HL-60/S4 treated with retinoic acid at 250 ng/mL for 4 days and 3 days (cell line): ENCODE results near the gene REV3L.

Experiments used
- in situ Hi-C: fragments of 300-500 bp; cut with MboI; formaldehyde crosslinking; loops from 2 replicates; pipeline ENCODE4 v1.7.0; 2022; ENCODE audit warnings: low sequenced_read_pairs

REV3L gene

DNA sequence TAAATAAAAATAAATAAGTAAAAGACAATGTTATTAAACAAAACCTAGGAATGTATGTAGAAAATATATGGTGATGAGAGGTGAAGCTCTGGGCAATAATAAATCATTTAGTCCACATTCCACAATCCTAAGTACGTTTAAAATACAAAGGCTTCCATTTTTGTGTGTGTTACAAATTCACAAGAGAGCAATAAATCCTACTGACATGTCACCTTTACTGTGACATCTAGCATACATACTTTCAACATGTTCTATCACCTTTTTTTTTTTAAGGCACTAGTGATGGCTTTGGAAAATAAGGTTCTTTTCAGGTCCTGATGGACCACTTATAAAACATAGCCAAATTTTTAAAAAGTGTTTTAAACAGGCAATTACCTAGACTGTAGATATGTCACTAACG is 12.0 kb downstream of the REV3L start:
- in situ Hi-C loops, result no loop called here

DNA sequence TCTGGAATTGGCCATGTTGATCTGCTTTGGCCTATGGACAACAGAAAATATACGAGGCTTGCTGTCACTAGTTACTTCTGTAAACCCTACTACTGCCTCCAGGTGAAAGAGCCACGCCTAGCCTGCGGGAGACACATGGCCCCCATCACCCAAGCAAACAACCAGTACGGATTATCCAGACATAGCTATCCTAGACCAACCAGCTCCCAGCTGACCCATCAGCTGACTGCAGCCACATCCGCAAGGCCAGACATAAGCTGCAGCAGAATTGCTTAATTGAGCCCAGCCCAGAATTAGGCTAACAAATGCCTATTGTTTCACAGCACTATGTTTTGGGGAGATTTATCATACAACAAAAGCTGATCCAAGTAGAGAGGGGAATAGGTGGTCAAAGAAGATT is 13.5 kb downstream of the REV3L start:
- in situ Hi-C loops, result no loop called here

DNA sequence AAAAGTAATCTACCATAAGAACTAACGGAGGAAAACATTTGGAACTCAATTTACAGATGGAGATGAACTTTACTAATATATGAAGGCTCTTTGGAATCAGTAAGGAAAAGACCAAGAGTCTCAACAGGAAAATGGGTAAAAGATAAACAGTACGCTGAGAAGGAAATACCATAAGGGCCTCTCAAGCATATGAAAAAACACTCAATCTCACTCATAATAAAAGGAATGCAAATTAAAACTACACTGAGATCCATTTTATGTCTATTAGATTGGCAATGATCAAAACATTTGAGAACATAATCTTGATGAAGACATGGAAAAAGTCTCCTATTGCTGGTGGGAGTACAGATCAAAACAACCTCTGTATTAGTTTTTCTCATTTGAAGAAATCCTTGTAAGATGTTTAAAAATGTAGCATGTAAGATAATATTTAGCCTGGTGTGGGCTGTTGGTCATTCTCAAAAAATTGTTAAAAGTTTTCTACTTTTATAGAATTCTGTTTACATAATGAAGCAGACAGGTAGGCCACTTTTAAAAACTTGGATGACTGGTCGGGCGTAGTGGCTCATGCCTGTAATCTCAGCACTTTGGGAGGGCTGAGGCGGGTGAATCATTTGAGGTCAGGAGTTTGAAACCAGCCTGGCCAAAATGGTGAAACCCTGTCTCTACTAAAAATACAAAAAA is 14.5 kb downstream of the REV3L start:
- in situ Hi-C loops, result no loop called here

DNA sequence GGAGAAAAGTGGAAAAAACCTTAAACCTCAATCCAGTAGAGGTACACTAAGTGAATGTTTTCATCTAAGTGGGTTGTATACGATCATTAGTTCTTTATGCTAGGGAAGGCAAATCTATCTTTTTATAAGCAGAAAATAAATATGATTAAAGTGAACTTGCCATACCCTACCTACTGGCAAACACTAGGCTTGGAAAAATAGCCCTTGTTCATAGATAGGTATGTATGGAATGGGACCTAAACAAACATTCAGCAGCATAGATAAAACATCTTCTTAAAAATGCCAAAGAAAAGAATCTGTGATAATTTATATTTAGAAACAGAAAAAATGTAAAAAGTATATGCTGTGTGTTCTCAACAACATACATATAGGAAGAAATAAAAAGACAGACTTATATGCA is 18.8 kb downstream of the REV3L start:
- in situ Hi-C loops, result no loop called here

DNA sequence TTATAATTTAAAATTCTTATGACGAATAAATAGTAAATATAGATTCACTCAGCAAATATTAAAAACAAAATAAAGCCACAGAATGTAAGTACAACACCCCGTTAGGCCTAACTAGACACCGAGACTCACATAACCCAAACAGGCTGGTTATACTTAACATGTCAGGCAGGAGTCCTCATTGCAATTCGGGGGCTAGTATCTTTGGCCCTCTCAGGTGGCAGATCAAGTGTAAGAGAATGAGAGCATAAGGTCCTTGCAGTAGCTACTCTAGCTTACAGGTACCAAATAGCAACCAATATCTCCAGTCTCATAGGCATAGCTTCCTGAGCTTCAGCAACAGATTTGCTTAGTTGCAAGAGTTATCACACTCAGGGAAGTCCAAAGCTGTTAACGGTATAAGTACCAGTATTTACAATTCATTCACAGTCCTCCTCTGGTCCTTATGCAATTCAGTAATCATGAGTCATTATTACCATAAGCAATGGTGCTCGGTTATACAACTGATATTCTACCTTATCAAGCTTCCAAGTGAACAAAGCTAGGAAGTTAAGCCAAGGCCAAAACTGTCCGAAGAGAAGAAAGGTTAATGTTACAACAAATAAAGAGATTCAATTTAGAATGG is 20.1 kb downstream of the REV3L start:
- in situ Hi-C loops, result no loop called here

DNA sequence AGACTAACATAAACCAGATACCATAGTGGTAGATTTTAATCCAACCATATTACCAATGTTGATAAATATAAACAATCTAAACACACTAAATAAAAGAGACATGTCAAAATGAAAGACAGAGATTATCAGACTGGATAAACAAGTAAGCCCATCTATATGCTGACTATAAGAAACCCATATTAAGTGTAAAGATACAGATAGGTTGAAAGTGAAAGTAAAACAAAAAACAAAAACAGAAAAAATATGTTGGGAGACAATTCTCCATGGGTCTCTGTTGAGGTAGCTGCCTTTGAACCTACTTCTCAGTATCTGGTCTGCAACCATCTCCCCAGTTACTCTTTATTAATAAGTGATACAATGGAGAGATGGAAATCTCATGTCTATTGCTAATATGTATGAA is 21.2 kb downstream of the REV3L start:
- in situ Hi-C loops, result no loop called here

DNA sequence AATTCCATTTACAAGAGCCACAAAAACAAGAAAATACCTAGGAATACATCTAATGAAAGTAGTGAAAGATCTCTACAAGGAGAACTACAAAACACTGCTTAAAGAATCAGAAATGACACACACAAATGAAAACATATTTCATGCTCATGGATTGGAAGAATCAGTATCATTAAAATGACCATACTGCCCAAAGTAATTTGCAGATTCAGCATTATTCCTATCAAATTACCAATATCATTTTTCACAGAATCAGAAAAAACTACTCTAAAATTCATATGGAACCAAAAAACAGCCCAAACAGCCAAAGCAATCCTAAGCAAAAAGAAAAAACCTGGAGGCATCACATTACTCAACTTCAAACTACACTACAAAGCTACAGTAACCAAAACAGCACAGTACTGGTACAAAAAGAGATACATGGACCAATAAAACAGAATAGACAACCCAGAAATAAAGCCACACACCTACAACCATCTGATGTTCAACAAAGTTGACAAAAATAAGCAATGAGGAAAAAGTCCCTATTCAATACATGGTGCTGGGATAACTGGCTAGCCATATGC is 24.3 kb downstream of the REV3L start:
- in situ Hi-C loops, result no loop called here

DNA sequence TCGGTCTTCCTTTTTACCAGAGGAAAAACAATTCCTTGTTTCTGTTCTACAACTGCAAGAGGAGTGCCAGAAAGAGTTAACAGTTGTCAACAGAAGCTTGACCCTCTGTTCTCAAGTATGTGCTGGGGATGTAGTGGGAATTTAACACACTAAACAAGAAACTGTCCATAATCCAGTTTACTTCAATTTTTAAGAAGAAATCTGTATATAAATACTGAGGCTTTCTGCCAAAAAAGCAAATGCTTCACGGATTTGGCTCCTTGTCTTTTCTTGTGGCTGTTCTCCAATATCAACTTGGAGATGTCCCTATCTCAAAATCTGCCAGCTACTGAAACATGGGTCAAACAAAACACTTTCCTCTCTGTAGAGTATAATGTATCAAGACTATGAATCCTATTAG is 26.8 kb downstream of the REV3L start:
- in situ Hi-C loops, result no loop called here

DNA sequence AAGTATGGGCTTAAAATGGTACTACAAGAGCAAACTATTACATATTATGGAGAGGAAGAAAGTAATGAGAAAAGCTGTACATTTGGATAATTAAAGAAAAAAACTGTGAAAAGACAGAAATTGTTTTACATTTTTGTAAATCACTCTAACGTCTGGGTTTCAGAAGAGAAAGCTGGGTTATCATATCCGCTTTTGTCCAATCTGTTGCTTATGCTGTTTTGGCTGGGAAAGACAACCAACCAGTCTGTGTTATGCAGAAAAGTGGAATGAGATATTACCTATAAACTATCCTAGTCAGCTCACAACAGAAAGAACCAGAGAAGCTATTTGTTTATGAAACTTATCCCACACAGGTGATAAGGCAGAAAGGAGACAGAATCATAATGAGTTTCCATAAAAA is 32.4 kb downstream of the REV3L start:
- in situ Hi-C loops, result no loop called here

DNA sequence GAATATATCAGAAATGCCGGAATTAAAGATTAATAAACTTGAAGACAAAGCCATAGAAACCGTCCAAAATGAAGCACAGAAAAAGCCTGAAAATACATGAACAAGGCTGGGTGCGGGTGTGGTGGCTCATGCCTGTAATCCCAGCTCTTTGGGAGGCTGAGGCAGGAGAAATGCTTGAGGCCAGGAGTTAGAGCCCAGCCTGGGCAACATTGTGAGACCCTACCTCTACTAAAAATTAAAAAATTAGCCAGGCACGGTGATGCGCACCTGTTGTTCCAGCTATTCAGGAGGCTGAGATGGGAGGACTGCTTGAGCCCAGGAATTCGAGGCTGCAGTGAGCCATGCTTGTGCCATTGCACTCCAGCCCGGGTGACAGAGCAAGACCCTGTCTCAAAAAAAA is 32.9 kb downstream of the REV3L start:
- in situ Hi-C loops, result no loop called here

DNA sequence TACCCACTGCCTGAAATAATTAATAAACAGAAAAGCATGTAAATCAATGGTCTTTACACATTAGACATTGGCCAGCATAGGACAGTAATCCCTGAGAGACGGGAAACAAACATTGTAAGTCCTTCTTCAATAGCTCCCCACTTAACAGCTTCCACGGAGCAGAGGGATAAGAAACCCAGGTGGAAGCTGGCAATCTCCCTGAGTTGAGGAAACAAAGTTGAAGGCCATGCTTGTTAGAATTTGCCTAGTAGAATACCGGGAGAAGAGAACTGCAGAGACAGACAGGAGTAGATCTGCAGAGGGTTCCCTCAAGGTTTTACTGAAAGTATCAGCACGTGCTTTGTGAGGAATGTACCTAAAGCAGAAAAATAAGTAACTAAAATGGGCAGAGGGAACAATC is 33.9 kb downstream of the REV3L start:
- in situ Hi-C loops, result no loop called here

DNA sequence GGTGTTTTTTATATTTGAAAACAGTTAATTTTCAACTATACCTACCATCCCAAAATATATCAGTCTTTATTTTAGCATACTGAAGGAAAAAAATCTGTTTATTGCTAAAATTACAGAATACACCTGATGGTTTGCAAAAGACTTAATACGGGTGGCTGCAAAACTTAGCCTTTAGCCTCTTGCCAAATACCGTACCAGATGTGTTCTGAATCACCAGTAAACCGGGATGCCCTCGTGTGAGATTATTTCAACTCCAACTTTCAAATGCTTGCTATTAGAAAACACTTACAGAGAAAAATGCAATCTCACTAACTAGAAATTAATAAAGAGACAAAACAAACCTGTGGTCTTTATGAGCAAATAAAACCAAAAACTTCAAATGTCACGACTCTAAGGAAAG is 36.0 kb downstream of the REV3L start:
- in situ Hi-C loops, result no loop called here

DNA sequence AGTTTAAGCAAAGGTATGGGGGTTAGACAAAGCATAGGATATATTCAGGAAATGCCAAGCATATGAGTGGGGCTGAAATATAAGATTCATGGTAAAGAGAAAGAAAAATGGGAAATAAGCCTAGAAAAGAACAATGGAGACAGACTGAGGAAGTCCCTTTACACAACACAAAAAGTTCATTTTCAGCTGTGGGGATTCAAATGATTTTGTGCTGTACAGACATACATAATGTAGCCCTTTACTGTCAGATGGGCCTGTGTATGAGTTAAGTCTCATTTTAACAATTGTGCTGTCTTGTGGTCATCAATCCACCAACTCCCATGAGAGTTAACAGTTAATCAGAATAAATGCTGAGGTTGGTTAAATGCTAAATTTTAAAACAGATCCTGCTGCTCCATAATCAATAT is 37.2 kb downstream of the REV3L start:
- in situ Hi-C loops, result no loop called here

DNA sequence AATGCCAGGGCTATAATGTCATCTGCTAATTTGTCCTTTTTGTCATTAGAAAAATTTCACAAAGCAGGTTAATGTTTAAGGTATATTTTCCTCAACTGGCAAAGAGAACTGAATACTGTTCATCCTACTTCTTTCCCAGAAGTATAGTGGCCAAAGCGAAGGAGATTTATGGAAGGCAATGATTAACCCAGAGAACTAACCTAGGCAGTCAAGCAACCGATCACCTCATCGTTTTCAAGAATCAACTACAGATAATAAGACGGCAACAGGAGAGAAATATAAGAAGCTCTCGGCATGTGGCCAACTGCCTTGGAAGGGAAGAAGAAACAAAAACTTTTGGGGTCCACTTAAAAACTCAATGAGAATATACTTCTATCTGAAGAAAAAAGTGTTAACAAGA is 38.2 kb downstream of the REV3L start:
- in situ Hi-C loops, result no loop called here

DNA sequence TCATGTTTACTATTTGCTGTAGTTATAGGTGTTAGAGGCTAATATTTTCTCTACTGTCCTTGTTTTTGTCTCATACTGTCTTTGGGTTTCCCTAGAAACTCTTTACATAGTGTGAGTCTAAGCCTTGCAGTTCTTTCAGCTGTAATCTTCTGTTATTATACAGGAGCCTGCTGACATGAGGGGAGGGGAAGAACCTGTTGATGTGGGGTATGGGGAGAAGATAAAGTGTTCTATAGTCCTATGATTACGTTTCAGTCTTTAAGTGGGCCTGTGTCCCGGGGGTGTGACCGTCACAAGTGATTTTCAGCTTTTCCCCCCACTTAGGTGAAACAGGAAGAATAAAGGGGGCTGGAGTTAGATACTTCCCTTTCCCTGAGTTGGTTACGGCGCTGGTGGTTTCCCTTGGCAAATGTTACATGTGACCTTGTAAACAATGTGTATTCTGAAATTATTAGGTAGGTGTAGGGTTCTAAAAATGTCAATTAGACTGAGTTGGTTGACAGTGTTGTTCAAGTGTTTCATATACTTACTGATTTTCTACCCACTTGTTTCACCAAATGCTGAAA is 41.3 kb downstream of the REV3L start:
- in situ Hi-C loops, result no loop called here

DNA sequence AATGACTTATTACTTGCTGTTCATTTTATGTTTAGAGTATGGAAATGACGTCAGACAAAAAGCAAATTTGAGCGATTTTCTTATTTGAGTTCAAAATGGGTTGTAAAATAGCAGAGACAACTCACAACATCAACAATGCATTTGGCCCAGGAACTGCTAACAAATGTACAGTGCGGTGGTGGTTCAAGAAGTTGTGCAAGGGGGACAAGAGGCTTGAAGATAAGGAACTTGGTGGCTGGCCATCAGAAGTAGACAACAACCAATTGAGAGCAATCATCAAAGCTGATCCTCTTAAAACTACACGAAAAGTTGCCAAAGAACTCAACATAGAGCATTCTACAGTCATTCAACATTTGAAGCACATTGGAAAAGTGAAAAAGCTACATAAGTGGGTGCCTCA is 43.8 kb downstream of the REV3L start:
- in situ Hi-C loops, result no loop called here

DNA sequence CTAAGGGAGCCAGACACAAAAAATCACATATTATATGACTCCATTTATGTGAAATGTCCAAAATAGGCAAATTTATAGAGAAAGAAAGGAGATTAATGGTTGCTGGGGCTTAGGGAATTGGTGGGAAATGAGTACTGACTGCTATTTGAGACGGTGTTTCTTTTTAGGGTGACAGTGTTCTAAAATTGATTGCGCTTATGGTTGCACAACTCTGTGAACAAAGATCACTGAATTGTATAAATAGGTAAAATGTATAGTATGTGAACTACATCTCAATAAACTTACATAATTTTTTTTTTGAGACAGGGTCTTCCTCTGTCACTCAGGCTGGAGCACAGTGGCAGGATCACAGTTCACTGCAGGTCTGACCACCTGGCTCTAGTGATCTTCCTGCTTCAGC is 45.4 kb downstream of the REV3L start:
- in situ Hi-C loops, result no loop called here

DNA sequence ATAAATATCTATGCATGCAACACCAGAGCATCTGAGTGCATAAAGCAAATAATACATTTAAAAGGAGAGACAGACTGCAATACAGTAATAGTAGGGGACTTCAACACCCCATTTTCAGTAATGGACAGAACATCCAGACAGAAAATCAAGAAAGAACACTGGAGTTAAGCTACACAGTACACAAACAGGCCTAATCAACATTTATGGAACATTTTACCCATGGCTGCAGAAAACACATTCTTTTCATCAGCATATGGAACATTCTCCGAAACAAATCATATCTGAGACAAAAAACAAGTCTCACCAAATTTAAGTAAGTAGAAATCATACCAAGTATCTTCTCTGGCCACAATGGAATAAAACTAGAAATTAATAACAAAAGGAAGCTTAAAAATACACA is 50.5 kb downstream of the REV3L start:
- in situ Hi-C loops, result no loop called here

DNA sequence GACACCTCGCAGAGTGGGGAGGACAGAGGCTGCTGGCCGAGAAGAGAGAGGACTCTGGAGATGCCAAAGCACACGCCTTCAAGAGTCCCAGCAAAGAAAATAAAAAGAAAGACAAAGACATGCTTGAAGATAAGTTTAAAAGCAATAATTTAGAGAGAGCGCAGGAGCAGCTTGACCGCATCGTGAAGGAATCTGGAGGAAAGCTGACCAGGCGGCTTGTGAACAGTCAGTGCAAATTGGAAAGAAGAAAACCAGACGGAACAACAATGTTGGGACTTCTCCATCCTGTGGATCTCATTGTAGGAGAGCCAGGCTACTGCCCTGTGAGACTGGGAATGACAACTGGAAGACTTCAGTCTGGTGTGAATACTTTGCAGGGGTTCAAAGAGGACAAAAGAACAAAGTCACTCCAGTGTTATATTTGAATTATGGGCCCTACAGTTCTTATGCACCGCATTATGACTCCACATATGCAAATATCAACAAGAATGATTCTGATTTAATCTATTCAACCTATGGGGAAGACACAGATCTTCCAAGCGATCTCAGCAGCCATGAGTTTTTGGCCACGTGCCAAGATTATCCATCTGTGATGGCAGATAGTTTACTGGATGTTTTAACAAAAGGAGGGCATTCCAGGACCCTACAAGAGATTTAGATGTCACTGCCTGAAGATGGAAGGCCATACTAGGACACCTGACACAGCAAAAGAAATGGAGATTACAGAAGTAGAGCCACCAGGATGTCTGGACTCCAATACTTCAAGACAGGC is 52.2 kb downstream of the REV3L start:
- in situ Hi-C loops, result no loop called here

DNA sequence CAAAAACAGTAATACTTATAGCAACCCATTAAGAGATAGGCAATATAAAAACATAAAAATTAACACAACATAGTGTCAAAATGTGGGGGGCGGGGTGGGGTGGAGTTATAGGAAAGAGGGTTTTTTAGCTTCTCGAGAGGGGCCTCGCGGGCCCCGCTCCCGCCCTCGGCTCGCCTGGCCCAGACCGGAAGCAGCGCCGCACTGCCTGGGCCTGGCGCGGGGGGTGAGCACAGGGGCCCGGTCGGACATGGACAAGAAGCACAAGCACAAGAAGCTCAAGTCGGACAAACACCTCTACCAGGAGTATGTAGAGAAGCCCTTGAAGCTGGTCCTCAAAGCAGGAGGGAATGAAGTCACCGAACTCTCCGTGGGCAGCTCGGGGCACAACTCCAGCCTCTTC is 53.4 kb downstream of the REV3L start:
- in situ Hi-C loops, result no loop called here

DNA sequence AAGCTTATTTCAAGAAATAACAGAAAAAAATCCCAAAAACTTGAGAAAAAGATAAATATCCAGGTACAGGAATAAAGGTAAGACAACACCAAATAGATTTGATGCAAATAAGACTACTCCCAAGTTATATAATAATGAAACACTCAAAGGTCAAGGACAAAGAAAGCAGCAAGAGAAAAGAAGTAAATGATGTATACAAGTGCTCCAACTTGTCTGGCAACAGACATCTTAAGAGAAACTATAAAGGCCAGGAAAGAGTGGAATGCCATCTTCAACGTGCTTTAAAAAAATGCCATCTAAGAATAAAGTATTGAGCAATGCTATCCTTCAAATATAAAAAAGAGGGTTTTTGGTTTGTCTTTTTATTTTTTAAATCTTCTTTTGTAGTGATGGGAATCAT is 54.2 kb downstream of the REV3L start:
- in situ Hi-C loops, result no loop called here
